ENCODE data around the gene ZNF575. TPM values are rescaled to one million over a fixed set of nuclear protein-coding genes. Genes with fewer than 3 reads are reported as not detected.

ZNF575 gene
- total and polyA plus RNA-seq, 10 of the 15 experiments (the other 5 are each of a cell fraction or from before 2014, with no cell fraction given), result 0.18 to 2.8 (median 0.75) TPM

Other genes with a start within 250 kb of the ZNF575 start
Only the 7 nearest of the 16 such genes appear.
- gene LYPD3, start 67.6 kb upstream of the ZNF575 start, total RNA-seq (2014; rRNA removed), result 0.06 TPM in 1 of 2 replicates, not detected in the other
- not detected in 2 replicates for gene LYPD3, start 67.6 kb upstream of the ZNF575 start, total RNA-seq (2014; rRNA removed; fragmentation: Illumina TruSeq; extraction: Trizol)
- gene LYPD3, start 67.6 kb upstream of the ZNF575 start, total RNA-seq (2021), result not detected in 2 replicates
- gene LYPD3, start 67.6 kb upstream of the ZNF575 start, polyA plus RNA-seq (2011; rRNA removed), result 0.18 TPM in 1 of 2 replicates, not detected in the other
- 0.03 TPM in 1 of 2 replicates, not detected in the other for gene LYPD3, start 67.6 kb upstream of the ZNF575 start, polyA plus RNA-seq (2014; fragmentation: Illumina TruSeq; extraction: Trizol)
- not detected for gene LYPD3, start 67.6 kb upstream of the ZNF575 start, polyA plus RNA-seq (2014; fragmentation: Nextera tagmentation; extraction: Ambion mirVana)
- gene LYPD3, start 67.6 kb upstream of the ZNF575 start, polyA plus RNA-seq (2014; rRNA removed), result 0.10 TPM in 1 of 2 replicates, not detected in the other
- under 1 TPM in 1 of 2 experiments, not detected in 1; 0.28 TPM for gene LYPD3, start 67.6 kb upstream of the ZNF575 start, polyA plus RNA-seq (2016; fragmentation: Nextera tagmentation; extraction: Ambion mirVana)
- gene PHLDB3, start 28.4 kb upstream of the ZNF575 start, total RNA-seq (2014; rRNA removed), result 12.8 and 13.0 TPM in 2 replicates
- gene PHLDB3, start 28.4 kb upstream of the ZNF575 start, total RNA-seq (2014; rRNA removed; fragmentation: Illumina TruSeq; extraction: Trizol), result 2.4 and 3.6 TPM in 2 replicates
- gene PHLDB3, start 28.4 kb upstream of the ZNF575 start, total RNA-seq (2021), result 9.1 and 11.0 TPM in 2 replicates
- 2.6 and 4.3 TPM in 2 replicates for gene PHLDB3, start 28.4 kb upstream of the ZNF575 start, polyA plus RNA-seq (2011; rRNA removed)
- gene PHLDB3, start 28.4 kb upstream of the ZNF575 start, polyA plus RNA-seq (2014; fragmentation: Illumina TruSeq; extraction: Trizol), result 0.14 and 1.1 TPM in 2 replicates
- gene PHLDB3, start 28.4 kb upstream of the ZNF575 start, polyA plus RNA-seq (2014; fragmentation: Nextera tagmentation; extraction: Ambion mirVana), result under 1 TPM; 0.13 to 0.16 TPM
- 7.9 and 13.4 TPM in 2 replicates for gene PHLDB3, start 28.4 kb upstream of the ZNF575 start, polyA plus RNA-seq (2014; rRNA removed)
- 10 to 100 TPM in 1 of 2 experiments, 1 to 10 TPM in 1; 6.8 to 11.6 TPM for gene PHLDB3, start 28.4 kb upstream of the ZNF575 start, polyA plus RNA-seq (2016; fragmentation: Nextera tagmentation; extraction: Ambion mirVana)
- gene ETHE1, start 6.0 kb upstream of the ZNF575 start, total RNA-seq (2014; rRNA removed), result 102 and 103 TPM in 2 replicates
- 39.6 and 45.0 TPM in 2 replicates for gene ETHE1, start 6.0 kb upstream of the ZNF575 start, total RNA-seq (2014; rRNA removed; fragmentation: Illumina TruSeq; extraction: Trizol)
- gene ETHE1, start 6.0 kb upstream of the ZNF575 start, total RNA-seq (2021), result 59.8 and 67.4 TPM in 2 replicates
- 98.4 and 155 TPM in 2 replicates for gene ETHE1, start 6.0 kb upstream of the ZNF575 start, polyA plus RNA-seq (2011; rRNA removed)
- gene ETHE1, start 6.0 kb upstream of the ZNF575 start, polyA plus RNA-seq (2014; fragmentation: Illumina TruSeq; extraction: Trizol), result 46.4 and 53.8 TPM in 2 replicates
- 10 to 100 TPM; 22.1 to 40.7 TPM for gene ETHE1, start 6.0 kb upstream of the ZNF575 start, polyA plus RNA-seq (2014; fragmentation: Nextera tagmentation; extraction: Ambion mirVana)
- gene ETHE1, start 6.0 kb upstream of the ZNF575 start, polyA plus RNA-seq (2014; rRNA removed), result 118 and 134 TPM in 2 replicates
- gene ETHE1, start 6.0 kb upstream of the ZNF575 start, polyA plus RNA-seq (2016; fragmentation: Nextera tagmentation; extraction: Ambion mirVana), result 10 to 100 TPM; 50.0 to 51.5 TPM
- gene XRCC1, start 42.3 kb downstream of the ZNF575 start, total RNA-seq (2014; rRNA removed), result 39.3 and 40.1 TPM in 2 replicates
- 23.6 and 27.0 TPM in 2 replicates for gene XRCC1, start 42.3 kb downstream of the ZNF575 start, total RNA-seq (2014; rRNA removed; fragmentation: Illumina TruSeq; extraction: Trizol)
- 30.0 and 34.8 TPM in 2 replicates for gene XRCC1, start 42.3 kb downstream of the ZNF575 start, total RNA-seq (2021)
- 14.0 and 26.8 TPM in 2 replicates for gene XRCC1, start 42.3 kb downstream of the ZNF575 start, polyA plus RNA-seq (2011; rRNA removed)
- gene XRCC1, start 42.3 kb downstream of the ZNF575 start, polyA plus RNA-seq (2014; fragmentation: Illumina TruSeq; extraction: Trizol), result 16.7 and 32.6 TPM in 2 replicates
- 1 to 10 TPM; 2.0 to 7.5 TPM for gene XRCC1, start 42.3 kb downstream of the ZNF575 start, polyA plus RNA-seq (2014; fragmentation: Nextera tagmentation; extraction: Ambion mirVana)
- gene XRCC1, start 42.3 kb downstream of the ZNF575 start, polyA plus RNA-seq (2014; rRNA removed), result 43.6 and 55.0 TPM in 2 replicates
- 10 to 100 TPM; 46.9 to 51.1 TPM for gene XRCC1, start 42.3 kb downstream of the ZNF575 start, polyA plus RNA-seq (2016; fragmentation: Nextera tagmentation; extraction: Ambion mirVana)
- gene PINLYP, start 42.6 kb downstream of the ZNF575 start, total RNA-seq (2014; rRNA removed), result 5.0 and 10.1 TPM in 2 replicates
- 5.9 and 6.3 TPM in 2 replicates for gene PINLYP, start 42.6 kb downstream of the ZNF575 start, total RNA-seq (2014; rRNA removed; fragmentation: Illumina TruSeq; extraction: Trizol)
- gene PINLYP, start 42.6 kb downstream of the ZNF575 start, total RNA-seq (2021), result 6.4 and 6.9 TPM in 2 replicates
- 0.65 and 1.0 TPM in 2 replicates for gene PINLYP, start 42.6 kb downstream of the ZNF575 start, polyA plus RNA-seq (2011; rRNA removed)
- 12.8 and 13.7 TPM in 2 replicates for gene PINLYP, start 42.6 kb downstream of the ZNF575 start, polyA plus RNA-seq (2014; fragmentation: Illumina TruSeq; extraction: Trizol)
- gene PINLYP, start 42.6 kb downstream of the ZNF575 start, polyA plus RNA-seq (2014; fragmentation: Nextera tagmentation; extraction: Ambion mirVana), result 10 to 100 TPM; 23.0 to 26.9 TPM
- 12.2 and 12.7 TPM in 2 replicates for gene PINLYP, start 42.6 kb downstream of the ZNF575 start, polyA plus RNA-seq (2014; rRNA removed)
- gene PINLYP, start 42.6 kb downstream of the ZNF575 start, polyA plus RNA-seq (2016; fragmentation: Nextera tagmentation; extraction: Ambion mirVana), result 10 to 100 TPM; 10.6 to 12.4 TPM
- 10.8 and 10.9 TPM in 2 replicates for gene IRGQ, start 62.9 kb downstream of the ZNF575 start, total RNA-seq (2014; rRNA removed)
- 8.7 and 9.2 TPM in 2 replicates for gene IRGQ, start 62.9 kb downstream of the ZNF575 start, total RNA-seq (2014; rRNA removed; fragmentation: Illumina TruSeq; extraction: Trizol)
- 20.8 and 21.4 TPM in 2 replicates for gene IRGQ, start 62.9 kb downstream of the ZNF575 start, total RNA-seq (2021)
- gene IRGQ, start 62.9 kb downstream of the ZNF575 start, polyA plus RNA-seq (2011; rRNA removed), result 9.2 and 11.3 TPM in 2 replicates
- 6.0 and 8.6 TPM in 2 replicates for gene IRGQ, start 62.9 kb downstream of the ZNF575 start, polyA plus RNA-seq (2014; fragmentation: Illumina TruSeq; extraction: Trizol)
- 10 to 100 TPM in 1 of 2 experiments, 1 to 10 TPM in 1; 3.3 to 10.7 TPM for gene IRGQ, start 62.9 kb downstream of the ZNF575 start, polyA plus RNA-seq (2014; fragmentation: Nextera tagmentation; extraction: Ambion mirVana)
- 7.9 and 9.3 TPM in 2 replicates for gene IRGQ, start 62.9 kb downstream of the ZNF575 start, polyA plus RNA-seq (2014; rRNA removed)
- 1 to 10 TPM; 5.1 to 5.5 TPM for gene IRGQ, start 62.9 kb downstream of the ZNF575 start, polyA plus RNA-seq (2016; fragmentation: Nextera tagmentation; extraction: Ambion mirVana)
- gene ZNF576, start 63.4 kb downstream of the ZNF575 start, total RNA-seq (2014; rRNA removed), result 12.6 and 13.4 TPM in 2 replicates
- 8.6 and 9.6 TPM in 2 replicates for gene ZNF576, start 63.4 kb downstream of the ZNF575 start, total RNA-seq (2014; rRNA removed; fragmentation: Illumina TruSeq; extraction: Trizol)
- gene ZNF576, start 63.4 kb downstream of the ZNF575 start, total RNA-seq (2021), result 17.9 and 18.8 TPM in 2 replicates
- 4.9 and 8.1 TPM in 2 replicates for gene ZNF576, start 63.4 kb downstream of the ZNF575 start, polyA plus RNA-seq (2011; rRNA removed)
- gene ZNF576, start 63.4 kb downstream of the ZNF575 start, polyA plus RNA-seq (2014; fragmentation: Illumina TruSeq; extraction: Trizol), result 3.6 and 7.4 TPM in 2 replicates
- 10 to 100 TPM; 13.2 to 15.2 TPM for gene ZNF576, start 63.4 kb downstream of the ZNF575 start, polyA plus RNA-seq (2014; fragmentation: Nextera tagmentation; extraction: Ambion mirVana)
- gene ZNF576, start 63.4 kb downstream of the ZNF575 start, polyA plus RNA-seq (2014; rRNA removed), result 18.5 and 18.6 TPM in 2 replicates
- gene ZNF576, start 63.4 kb downstream of the ZNF575 start, polyA plus RNA-seq (2016; fragmentation: Nextera tagmentation; extraction: Ambion mirVana), result 10 to 100 TPM; 29.5 to 29.8 TPM

Measured in GM12878 (cell line).